ENCODE measurements around the gene ARSD. TPM values are rescaled to one million over a fixed set of nuclear protein-coding genes. Genes with fewer than 3 reads are reported as not detected.

The ARSD gene
- polyA plus RNA-seq, 1 of the 3 experiments (the other 2 are of a cell fraction), result 19.8 TPM

GRCh38 chrX:2972391-2972790 is 43.3 kb upstream of the ARSD start:
- Histone ChIP-seq H2AFZ (ENCODE audit: low read depth) (no peak overlapping the region), H3K9me3 (no peaks in the 10 kb centered on the region), H3K4me1 (ENCODE audit: control insufficient read depth in 1 of 2, insufficient read depth in 2 of 2, low read depth in 1 of 2, low read length in 1 of 2) (no peaks in the 10 kb centered on the region), H3K79me2 (ENCODE audit: insufficient read depth) (no peaks in the 10 kb centered on the region), H3K4me3 (ENCODE audit: low read depth in 2 of 2, low read length in 1 of 2) (no peak overlapping the region), H3K27me3 (ENCODE audit: insufficient read depth) (no peaks in the 10 kb centered on the region), H3K9ac (no peak overlapping the region), H3K9me2 (no peaks in the 10 kb centered on the region), H3K36me3 (replicated peaks in 1 of 2; ENCODE audit: control insufficient read depth in 1 of 2, insufficient read depth in 2 of 2, low read length in 1 of 2) (no peaks in the 10 kb centered on the region), H4K20me1 (ENCODE audit: insufficient read depth) (no peaks in the 10 kb centered on the region), H3K27ac (ENCODE audit: low read depth in 2 of 2, low read length in 1 of 2) (no peak overlapping the region), H3K4me2 (no peak overlapping the region), H3F3A (replicated peaks; ENCODE audit: insufficient read depth) (peaks cover 10% of the 10 kb centered on the region)
- POLR2A ChIA-PET, result no interaction called here
- 22% methylated on average over 6 of the region's 6 CpGs for WGBS (ENCODE audit: low lambda C conversion rate)
- no peak for DNase-seq
- TF ChIP-seq USF1 (IDR thresholded peaks at IDR 0.05; ENCODE audit: borderline replicate concordance, low read depth) (no peak), RAD21 (IDR thresholded peaks at IDR 0.05; ENCODE audit: low read length) (no peak), GATA2 (CRISPR knock-in tag; IDR thresholded peaks at IDR 0.05) (no peak), YY1 (IDR thresholded peaks at IDR 0.05; ENCODE audit: low read depth) (no peak), NFIC (IDR thresholded peaks at IDR 0.05; ENCODE audit: borderline replicate concordance) (no peak), RCOR1 (IDR thresholded peaks at IDR 0.05; ENCODE audit: low read length) (no peak), FOSL2 (IDR thresholded peaks at IDR 0.05; ENCODE audit: borderline replicate concordance, low read depth) (no peak), RFX5 (IDR thresholded peaks at IDR 0.05; ENCODE audit: low read length) (no peak), CTCF (IDR thresholded peaks at IDR 0.05) (no peak), ELF1 (IDR thresholded peaks at IDR 0.05) (no peak), USF2 (IDR thresholded peaks at IDR 0.05; ENCODE audit: borderline replicate concordance, low read depth, low read length) (no peak), JUND (IDR thresholded peaks at IDR 0.05) (no peak), SMC3 (IDR thresholded peaks at IDR 0.05; ENCODE audit: low read depth, low read length) (no peak), RXRA (IDR thresholded peaks at IDR 0.05; ENCODE audit: borderline replicate concordance, low read depth) (no peak), ZBTB33 (IDR thresholded peaks at IDR 0.05; ENCODE audit: borderline replicate concordance, low read depth) (no peak), NRF1 (IDR thresholded peaks at IDR 0.05; ENCODE audit: low read depth, low read length) (no peak), MXI1 (IDR thresholded peaks at IDR 0.05; ENCODE audit: low read depth, low read length) (no peak)
- CTCF ChIA-PET, result interaction anchor here (0.8 kb wide), 1 partner anchor 13 kb away, joined by 3 read pairs; no protein-coding TSS in a partner anchor

Measured in SK-N-SH (cell line).